Duodenal mucosa (tissue), 2 donors: ENCODE measurements around the gene VWA3A.

Experiments used
- H3K27ac ChIP-seq: one replicate; pipeline ENCODE4 v1.7.0; 2013; ENCODE audit warnings: low read depth, low read length
- H3K27me3 ChIP-seq, 2 donors: one replicate each; pipeline ENCODE4 v1.7.0; 2013; ENCODE audit warnings: low read length in 2 of 2, control low read depth in 1 of 2; ENCODE audit not compliant: insufficient read depth in 2 of 2, control insufficient read depth in 1 of 2
- H3K36me3 ChIP-seq, 2 donors: one replicate each; pipeline ENCODE4 v1.7.0; 2013; ENCODE audit warnings: low read length in 2 of 2, control low read depth in 1 of 2; ENCODE audit not compliant: insufficient read depth in 2 of 2, control insufficient read depth in 1 of 2
- H3K4me1 ChIP-seq, 2 donors: one replicate each; pipeline ENCODE4 v1.7.0; 2013; ENCODE audit warnings: low read length in 2 of 2, control low read depth in 1 of 2; ENCODE audit not compliant: insufficient read depth in 2 of 2, control insufficient read depth in 1 of 2
- H3K4me3 ChIP-seq, 2 donors: one replicate each; pipeline ENCODE4 v1.7.0; 2013; ENCODE audit warnings: low read length in 2 of 2, low read depth in 1 of 2
- H3K9ac ChIP-seq, 2 donors: one replicate each; pipeline ENCODE4 v1.7.0; 2013; ENCODE audit warnings: low read length in 2 of 2, low read depth in 1 of 2
- H3K9me3 ChIP-seq, 2 donors: one replicate each; pipeline ENCODE4 v1.7.0; 2013; ENCODE audit warnings: low read length in 2 of 2, control low read depth in 1 of 2; ENCODE audit not compliant: control insufficient read depth in 1 of 2

Gene VWA3A

DNA sequence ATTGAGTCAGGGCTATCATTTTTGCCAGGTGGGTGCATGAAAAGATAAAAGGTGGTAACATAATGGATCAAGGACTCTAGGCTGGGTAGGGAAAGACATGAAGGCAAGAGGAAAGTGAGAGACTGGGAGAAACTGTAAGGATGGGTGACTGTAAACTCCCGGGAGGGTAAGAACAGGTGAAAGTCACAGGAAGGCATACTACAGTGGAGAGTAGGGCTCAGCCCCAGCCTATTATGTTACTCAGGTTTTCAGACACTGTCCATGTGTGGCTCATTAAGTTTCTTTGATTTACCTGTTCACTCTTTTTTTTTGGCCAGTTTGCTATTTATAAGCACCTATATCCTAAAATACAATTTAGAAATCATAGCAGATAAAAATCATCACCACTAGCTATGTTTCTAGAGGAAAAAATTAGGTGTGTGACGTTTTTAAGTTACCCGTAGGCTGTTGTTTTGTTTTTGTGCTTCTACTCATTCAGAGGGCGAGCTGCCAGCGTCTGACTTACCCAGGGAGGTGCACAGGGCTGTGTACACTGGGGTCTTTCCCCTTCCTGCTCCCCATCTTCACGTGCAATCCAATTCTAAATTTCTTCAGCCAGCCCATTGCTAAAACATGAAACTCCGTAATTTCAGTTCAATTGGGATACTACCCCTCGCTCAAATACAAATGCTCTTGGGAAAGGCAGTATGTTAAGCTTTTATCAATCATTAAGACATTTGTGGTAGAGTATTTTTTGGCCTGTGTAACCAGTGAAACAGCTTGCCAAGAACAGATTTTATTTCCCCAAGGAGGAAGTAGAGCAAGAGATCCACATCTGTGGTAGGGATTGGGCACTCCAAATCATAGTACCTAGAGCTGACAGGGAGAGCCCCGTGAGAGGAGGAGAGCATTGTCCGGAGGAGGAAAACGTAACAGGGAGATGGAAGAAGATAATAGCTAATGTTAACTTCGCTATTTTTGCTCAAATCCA lies 21.7 kb upstream of the VWA3A start:
- Histone ChIP-seq H3K9me3 (no peaks in the 10 kb centered on the region), H3K4me3 (no peak overlapping the region), H3K36me3 (no peaks in the 10 kb centered on the region), H3K27me3 (no peaks in the 10 kb centered on the region), H3K4me1 (no peaks in the 10 kb centered on the region), H3K9ac (no peak overlapping the region), H3K27ac (no peak overlapping the region)

DNA sequence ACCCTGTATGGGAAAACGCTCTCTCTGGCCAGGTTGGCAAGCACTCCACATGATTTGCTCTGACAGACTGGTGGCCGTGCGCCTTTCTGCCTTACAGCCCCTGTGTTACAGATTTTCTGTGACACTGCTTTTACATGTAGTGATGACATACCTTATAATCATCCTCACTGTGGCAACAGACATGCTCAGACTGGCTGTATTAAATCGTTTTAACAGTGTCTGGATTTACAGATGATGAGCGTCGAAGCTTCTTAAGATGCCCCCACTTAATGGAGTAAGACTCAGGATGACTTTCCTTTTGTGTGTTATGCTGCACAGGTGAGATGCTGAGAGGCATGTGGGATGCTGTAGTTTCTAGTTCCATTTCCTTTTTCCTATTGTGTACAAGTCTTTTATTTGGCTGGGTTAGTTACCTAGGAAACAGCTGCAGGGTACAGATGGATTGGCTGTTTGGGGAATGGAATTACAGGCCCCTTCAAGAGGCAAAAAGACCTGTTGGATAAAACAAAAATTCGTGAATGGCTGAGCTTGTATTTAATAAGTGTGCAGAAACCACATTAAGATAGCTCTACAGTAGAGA lies 20.9 kb upstream of the VWA3A start:
- no peak overlapping the region for H3K4me3 ChIP-seq
- no peak overlapping the region for H3K27ac ChIP-seq

DNA sequence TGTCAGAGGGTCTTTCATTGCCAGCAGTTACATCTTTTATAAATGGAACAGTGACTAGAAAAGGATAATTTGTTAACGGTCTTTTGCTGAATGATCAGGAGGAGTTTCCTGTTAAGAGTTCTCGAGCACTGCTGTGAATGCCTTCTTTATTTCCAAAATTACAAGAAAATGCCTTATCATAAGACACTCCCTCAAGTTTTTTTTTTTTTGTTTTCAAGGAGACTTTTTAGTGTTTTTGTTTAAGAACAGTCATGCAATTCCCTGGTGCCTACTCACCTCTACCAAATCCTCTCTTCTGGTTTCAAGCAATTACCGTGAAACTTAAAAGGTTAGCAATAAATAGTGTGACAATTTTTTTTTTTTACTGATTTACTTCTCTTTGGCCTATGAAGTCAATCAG lies 19.0 kb upstream of the VWA3A start:
- H3K4me1 ChIP-seq: no peaks in the 10 kb centered on the region
- H3K9ac ChIP-seq: no peak overlapping the region
- no peak overlapping the region for H3K4me3 ChIP-seq
- no peaks in the 10 kb centered on the region for H3K36me3 ChIP-seq
- H3K27ac ChIP-seq: no peak overlapping the region
- H3K9me3 ChIP-seq: no peaks in the 10 kb centered on the region
- H3K27me3 ChIP-seq: no peaks in the 10 kb centered on the region

More for the DNA sequence above, 20.9 kb upstream of the VWA3A start:
- H3K9ac ChIP-seq: no peak overlapping the region
- no peaks in the 10 kb centered on the region for H3K27me3 ChIP-seq
- no peaks in the 10 kb centered on the region for H3K4me1 ChIP-seq
- no peaks in the 10 kb centered on the region for H3K36me3 ChIP-seq
- no peaks in the 10 kb centered on the region for H3K9me3 ChIP-seq

DNA sequence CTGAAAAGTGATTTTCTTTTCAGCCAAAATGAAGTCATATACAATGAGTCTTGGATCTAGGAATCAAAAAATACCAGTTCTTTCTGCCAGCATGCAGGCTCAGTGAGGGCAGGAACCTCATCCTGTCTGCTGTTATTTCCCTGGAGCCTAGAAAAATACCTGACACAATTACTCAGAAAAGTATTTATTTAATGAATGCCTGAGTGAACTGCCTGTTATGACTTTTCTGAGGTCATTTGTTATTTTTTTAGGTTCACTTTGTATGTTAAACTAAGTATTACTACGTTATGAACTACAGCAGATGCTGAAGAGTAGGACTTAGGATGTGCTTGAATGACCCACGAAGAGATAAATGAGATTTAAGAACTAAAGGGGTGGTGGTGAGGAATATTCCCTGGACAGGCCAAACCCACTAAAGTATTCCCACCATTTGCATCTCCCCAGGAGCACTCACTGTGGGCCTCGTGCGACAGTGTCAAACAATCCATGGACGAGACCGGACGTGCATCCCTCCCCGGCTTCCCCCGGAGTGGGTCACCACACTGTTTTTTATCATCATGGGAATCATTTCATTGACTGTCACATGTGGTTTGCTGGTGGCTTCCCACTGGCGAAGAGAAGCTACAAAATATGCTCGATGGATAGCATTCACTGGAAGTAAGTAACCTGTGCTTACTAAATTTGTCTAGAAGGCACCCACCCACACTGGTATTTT lies 17.1 kb upstream of the VWA3A start:
- Histone ChIP-seq H3K36me3 (peaks cover 0 to 3% of the 10 kb centered on the region in 2 donors), H3K4me1 (no peaks in the 10 kb centered on the region), H3K9me3 (no peaks in the 10 kb centered on the region), H3K27me3 (no peaks in the 10 kb centered on the region), H3K9ac (no peak overlapping the region), H3K27ac (no peak overlapping the region), H3K4me3 (no peak overlapping the region)

DNA sequence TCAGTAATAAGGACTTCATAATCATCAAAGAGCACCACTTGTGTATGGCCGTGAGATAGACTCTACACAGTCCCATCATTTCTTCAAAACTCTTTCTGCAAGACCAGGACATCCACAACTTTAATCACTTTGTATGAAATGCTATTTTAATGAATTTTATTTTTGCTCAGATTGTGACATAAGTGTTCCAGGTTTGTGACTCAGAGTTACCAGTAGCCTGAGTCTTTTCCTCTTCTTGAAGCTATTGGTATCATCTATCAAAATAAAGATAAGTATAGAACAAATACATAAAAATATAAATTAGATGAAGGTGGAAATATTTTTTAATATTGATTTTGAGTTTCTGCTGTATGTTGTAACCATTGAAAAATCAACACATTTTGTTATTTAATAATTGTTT lies 16.6 kb upstream of the VWA3A start:
- Histone ChIP-seq H3K9ac (no peak overlapping the region), H3K4me3 (no peak overlapping the region), H3K36me3 (peaks cover 0 to 5% of the 10 kb centered on the region in 2 donors), H3K27me3 (no peaks in the 10 kb centered on the region), H3K4me1 (no peaks in the 10 kb centered on the region), H3K27ac (no peak overlapping the region), H3K9me3 (no peaks in the 10 kb centered on the region)

DNA sequence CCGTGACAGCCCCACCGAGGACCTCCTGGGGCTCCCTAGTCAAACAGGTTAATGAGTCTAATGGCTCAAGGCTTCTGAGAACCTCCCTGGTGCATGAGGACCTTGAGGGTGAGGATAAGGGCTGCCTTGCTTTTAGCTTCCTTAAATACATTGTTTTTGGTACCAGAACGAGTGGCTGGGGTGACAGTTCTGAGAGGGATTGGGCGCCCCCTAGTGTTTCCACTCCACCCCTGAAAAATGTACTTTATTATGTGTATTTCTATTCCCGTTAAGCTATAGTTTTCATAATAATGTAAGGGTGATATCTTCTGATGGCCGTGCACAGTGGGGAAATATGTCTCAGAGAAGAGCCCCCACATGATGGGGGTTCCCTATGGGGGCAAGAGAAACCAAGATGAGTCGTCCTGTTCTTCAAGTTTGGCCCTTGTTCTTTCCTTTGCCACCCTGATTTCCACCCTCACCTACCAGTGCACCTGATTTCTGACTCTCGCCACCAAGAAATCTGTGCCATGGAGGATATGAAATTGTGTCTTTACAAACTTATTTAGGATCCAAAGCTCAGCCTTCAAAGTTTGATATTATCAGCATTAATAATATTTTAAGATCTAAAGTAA lies 14.5 kb upstream of the VWA3A start:
- Histone ChIP-seq H3K27ac (no peak overlapping the region), H3K4me1 (no peaks in the 10 kb centered on the region), H3K27me3 (no peaks in the 10 kb centered on the region), H3K9ac (no peak overlapping the region), H3K9me3 (no peaks in the 10 kb centered on the region), H3K4me3 (no peak overlapping the region), H3K36me3 (peaks cover 0 to 5% of the 10 kb centered on the region in 2 donors)

DNA sequence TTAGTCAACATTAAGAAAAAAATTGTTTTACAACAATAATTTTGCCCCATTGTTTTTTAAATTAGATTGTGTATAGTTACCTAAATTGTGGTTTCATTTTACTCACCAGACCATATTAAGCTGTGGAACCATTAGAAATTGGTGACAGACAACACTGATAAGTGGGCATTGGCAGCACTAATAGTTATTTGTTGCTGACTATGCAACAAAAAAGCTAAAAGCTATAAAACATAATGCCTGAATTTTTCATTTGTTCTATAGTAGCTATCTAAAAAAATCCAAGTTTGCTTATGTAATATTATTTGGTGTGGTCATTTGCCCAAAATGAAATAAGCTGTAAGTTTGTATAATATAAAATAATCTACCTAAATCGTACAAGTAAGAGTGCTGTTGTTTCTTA lies 13.7 kb upstream of the VWA3A start:
- no peak overlapping the region for H3K9ac ChIP-seq
- H3K4me3 ChIP-seq: no peak overlapping the region
- no peaks in the 10 kb centered on the region for H3K27me3 ChIP-seq
- no peaks in the 10 kb centered on the region for H3K9me3 ChIP-seq
- no peaks in the 10 kb centered on the region for H3K4me1 ChIP-seq
- no peak overlapping the region for H3K27ac ChIP-seq
- H3K36me3 ChIP-seq: peaks cover 0 to 5% of the 10 kb centered on the region in 2 donors

DNA sequence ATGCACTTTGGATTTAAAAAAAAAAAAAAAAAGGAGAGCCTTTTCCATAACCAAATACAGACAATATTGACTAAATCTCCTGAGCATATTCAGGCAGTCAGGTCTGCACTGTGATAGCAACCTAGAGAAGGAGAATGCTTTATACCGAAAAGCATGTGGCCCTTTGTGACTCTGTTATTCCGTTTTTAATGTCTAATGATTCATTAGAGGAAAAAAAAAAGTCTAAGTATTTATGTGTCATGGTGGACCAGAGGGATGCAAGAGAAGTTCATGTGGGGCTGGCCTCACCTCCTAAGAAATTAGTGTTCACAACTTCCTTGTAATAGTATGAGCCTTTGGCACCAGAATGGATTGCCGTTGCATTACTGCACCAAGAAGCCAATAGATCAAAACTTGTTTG lies 11.3 kb upstream of the VWA3A start:
- H3K9me3 ChIP-seq: no peaks in the 10 kb centered on the region
- H3K4me3 ChIP-seq: no peak overlapping the region
- no peak overlapping the region for H3K9ac ChIP-seq
- H3K27me3 ChIP-seq: no peaks in the 10 kb centered on the region
- no peak overlapping the region for H3K27ac ChIP-seq
- H3K36me3 ChIP-seq: peaks cover 0 to 5% of the 10 kb centered on the region in 2 donors
- H3K4me1 ChIP-seq: no peaks in the 10 kb centered on the region

DNA sequence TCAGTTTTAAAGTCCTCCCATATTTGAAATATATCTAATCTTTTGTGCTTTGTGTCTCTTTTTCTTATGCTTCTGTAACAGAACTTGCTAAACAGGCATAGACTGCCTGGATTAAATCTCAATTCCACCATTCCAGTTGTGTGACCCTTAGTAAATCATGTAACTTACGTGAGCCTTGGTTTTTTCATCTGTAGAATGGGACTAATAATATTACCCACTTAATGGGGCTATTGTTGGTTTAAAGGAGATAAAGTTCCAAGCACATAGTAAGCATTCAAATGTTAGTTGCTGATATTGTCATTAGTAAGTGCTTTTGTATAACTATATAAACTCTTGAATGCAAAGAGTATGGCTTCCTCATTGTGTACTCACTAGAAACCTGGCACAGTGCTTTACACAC lies 5.9 kb upstream of the VWA3A start:
- no peak overlapping the region for H3K9ac ChIP-seq
- H3K27ac ChIP-seq: no peak overlapping the region
- no peaks in the 10 kb centered on the region for H3K27me3 ChIP-seq
- no peak overlapping the region for H3K4me3 ChIP-seq
- no peaks in the 10 kb centered on the region for H3K4me1 ChIP-seq
- H3K36me3 ChIP-seq: no peaks in the 10 kb centered on the region
- no peaks in the 10 kb centered on the region for H3K9me3 ChIP-seq

DNA sequence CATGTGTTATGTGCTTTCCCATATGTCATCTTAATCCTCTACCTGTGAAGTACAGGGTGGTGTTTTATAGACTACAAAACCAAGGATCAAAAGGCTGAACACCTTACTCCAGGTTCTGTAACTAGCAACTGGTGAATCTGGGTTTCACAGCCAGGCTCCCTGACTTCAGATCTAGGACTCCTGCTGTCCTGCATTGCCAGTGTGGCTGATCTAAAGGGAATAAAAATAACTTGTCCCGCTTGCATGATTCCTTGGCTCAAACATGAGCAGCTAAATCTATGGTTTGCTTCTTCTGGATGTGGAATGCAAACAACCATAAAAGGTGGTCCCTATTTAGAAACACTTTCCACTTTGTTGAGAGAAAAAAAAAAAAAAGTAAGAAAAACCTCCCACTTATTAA lies 3.7 kb upstream of the VWA3A start:
- no peak overlapping the region for H3K9ac ChIP-seq
- H3K4me1 ChIP-seq: peaks cover 0 to 5% of the 10 kb centered on the region in 2 donors
- no peak overlapping the region for H3K27ac ChIP-seq
- H3K4me3 ChIP-seq: no peak overlapping the region
- H3K27me3 ChIP-seq: no peaks in the 10 kb centered on the region
- H3K9me3 ChIP-seq: no peaks in the 10 kb centered on the region
- no peaks in the 10 kb centered on the region for H3K36me3 ChIP-seq
